Pancreas (tissue), 10 donors: ENCODE results near the gene ZW10. TPM values are rescaled to one million over a fixed set of nuclear protein-coding genes. Genes with fewer than 3 reads are reported as not detected.

Experiments used
- ATAC-seq, 4 donors: fragments of 200-7000 bp; cut with Tn5 transposase; one replicate each; pipeline versions ENCODE4 v1.8.0 to v1.9.1; 2020; ENCODE audit warnings: mild to moderate bottlenecking in 4 of 4, moderate library complexity in 4 of 4
- DNase-seq, 6 donors: peaks; one replicate each; pipeline ENCODE4 v3.0.0-alpha.2; 2020
- FAIRE-seq: peaks from 2 replicates; lab custom pipeline; 2012; peaks lifted over from hg19 to GRCh38; lab: Jason Lieb, UNC
- H3K27ac ChIP-seq, 4 donors: fragments of 200-600 bp; sonication (generic); 1 replicate in 3 of 4; 2 replicates in 1 of 4; pipeline versions ENCODE4 v1.5.0 to v1.8.0; 2020
- H3K27me3 ChIP-seq, 4 donors: fragments of 200-600 bp; one replicate each; pipeline ENCODE4 v1.8.0; 2021
- H3K36me3 ChIP-seq, 3 donors: fragments of 200-600 bp; sonication (generic) in 1 of 3; one replicate each; pipeline versions ENCODE4 v1.5.0 to v1.8.0; 2020 to 2021
- H3K4me1 ChIP-seq, 3 donors: fragments of 200-600 bp; one replicate each; pipeline ENCODE4 v1.8.0; 2021
- H3K4me3 ChIP-seq, 4 donors: fragments of 200-600 bp; sonication (generic) in 2 of 4; one replicate each; pipeline versions ENCODE4 v1.5.0 to v1.8.0; 2020 to 2021
- H3K9me3 ChIP-seq, 4 donors: fragments of 200-600 bp; one replicate each; pipeline ENCODE4 v1.8.0; 2021
- CTCF ChIP-seq, 4 donors: fragments of 200-600 bp; sonication (generic) in 3 of 4; IDR thresholded peaks; one replicate each; pipeline versions ENCODE4 v1.5.0 to v1.8.0; 2021; ENCODE audit warnings: antibody characterized with exemption in 4 of 4
- WGBS, 2 donors: extraction: QIAGEN DNeasy Blood & Tissue Kit; methylation state at CpG; one replicate each; pipeline ENCODE4 v1.1.7; 2013; 5-methylcytosine and 5-hydroxymethylcytosine counted together
- intact Hi-C, 3 donors: fragments of 100-400 bp; cut with DNase I; formaldehyde crosslinking; loops; one replicate each; pipeline versions ENCODE4 v1.11.1 to v1.14.2; 2022
- polyA plus RNA-seq, 2 donors: library from polyadenylated mRNA; stranded (reverse); fragments of 200-250 nt; gene quantifications; one replicate each; pipeline ENCODE4 v1.2.3, GENCODE V29; 2013
- total RNA-seq, 6 donors: library from RNA; stranded (reverse); fragmentation: NEBNext Ultra II Directional in 4 of 6; extraction: Animal tissue kit (Norgen Biotek cat#: 25700) in 4 of 6; gene quantifications; one replicate each; pipeline versions ENCODE4 v1.2.1 to v1.2.4, GENCODE V29; 2021 to 2023
- donor health status: healthy with polysubstance abuse.
- donor health status: DM: no; HTN: no; CAD: no; lungs with moderate emphysema.
- donor health status: DM: no; HTN: no; CAD: no.
- donor health status: control.
- donor health status: control.
- donor health status: Bipolar disorder and iron deficiency.
- donor health status: DM: yes; HTN: yes; CAD: no.
- donor health status: DM: no; HTN: no; CAD: no.
- donor health status: DM: no; HTN: no; CAD: no.
- donor health status: DM: yes; HTN: yes; CAD: no.

Gene ZW10
- 1 to 10 TPM; 6.5 to 8.2 (median 7.2) TPM for total RNA-seq
- 1 to 10 TPM; 2.8 to 5.7 TPM for polyA plus RNA-seq

GRCh38 chr11:113773416-113774173 is at the start of gene ZW10:
Gene ZW10 (minus strand): TSS chr11:113773692. CDS start chr11:113773666, 26 bp downstream.
- peak; percentile 93 to 98 (median 94) for ATAC-seq
- no peaks in the 10 kb centered on the region for H3K27me3 ChIP-seq
- peaks cover 5 to 12% (median 8%) of the 10 kb centered on the region in 3 donors for H3K4me1 ChIP-seq
- peak within 1 kb of the TSS; percentile 50 to 77 (median 62) for H3K4me3 ChIP-seq
- 0 to 1% methylated on average over 46 of the region's 46 CpGs for WGBS, 2 donors
- intact Hi-C loops, result no loop called here
- no peaks in the 10 kb centered on the region for H3K9me3 ChIP-seq
- FAIRE-seq, result no peak
- DNase-seq, result peak; percentile 95 to 100 (median 98)
- peak within 1 kb of the TSS in 3 of 4 donors; percentile 46 to 86 (median 81) for H3K27ac ChIP-seq
- TF ChIP-seq CTCF (IDR thresholded peaks at IDR 0.05), result peak; percentile 31 to 76 (median 64)
- H3K36me3 ChIP-seq, result no peaks in the 10 kb centered on the region

- 98 to 100% methylated on average over 3 of the region's 3 CpGs for WGBS, 2 donors
- DNase-seq, result no peak
- intact Hi-C loops, result no loop called here
- H3K9me3 ChIP-seq, result no peaks in the 10 kb centered on the region
- no peaks in the 10 kb centered on the region for H3K27me3 ChIP-seq
- FAIRE-seq, result no peak
- no peak overlapping the region for H3K4me3 ChIP-seq
- no peak for TF ChIP-seq CTCF (IDR thresholded peaks at IDR 0.05)
- ATAC-seq, result no peak
- H3K36me3 ChIP-seq, result peaks cover under 1 to 4% (median 4%) of the 10 kb centered on the region in 3 donors
- no peaks in the 10 kb centered on the region for H3K4me1 ChIP-seq
- H3K27ac ChIP-seq, result no peak overlapping the region
These were observed 44.9 kb upstream of the ZW10 start for GRCh38 chr11:113818426-113818825.

- DNase-seq, result no peak
- intact Hi-C loops, result no loop called here
These were observed 44.1 kb upstream of the ZW10 start for GRCh38 chr11:113817626-113818025.

GRCh38 chr11:113817162-113817561 is 43.7 kb upstream of the ZW10 start:
- no peak for ATAC-seq
- intact Hi-C loops, result no loop called here
- no peak for DNase-seq
- FAIRE-seq, result no peak
- H3K9me3 ChIP-seq, result no peaks in the 10 kb centered on the region
- H3K27ac ChIP-seq, result no peak overlapping the region
- TF ChIP-seq CTCF (IDR thresholded peaks at IDR 0.05), result no peak
- no peaks in the 10 kb centered on the region for H3K27me3 ChIP-seq
- no peaks in the 10 kb centered on the region for H3K4me1 ChIP-seq
- H3K4me3 ChIP-seq, result no peak overlapping the region
- WGBS, 2 donors, result 95 to 100% methylated on average over 1 of the region's 1 CpG
- peaks cover 0 to 4% (median 0%) of the 10 kb centered on the region in 3 donors for H3K36me3 ChIP-seq

More at GRCh38 chr11:113817626-113818025, 44.1 kb upstream of the ZW10 start:
- Histone ChIP-seq H3K36me3 (peaks cover 0 to 4% (median 0%) of the 10 kb centered on the region in 3 donors), H3K4me3 (no peak overlapping the region), H3K4me1 (no peaks in the 10 kb centered on the region), H3K9me3 (no peaks in the 10 kb centered on the region), H3K27ac (no peak overlapping the region), H3K27me3 (no peaks in the 10 kb centered on the region)
- no peak for FAIRE-seq
- ATAC-seq, result no peak
- 93 to 94% methylated on average over 6 of the region's 6 CpGs for WGBS, 2 donors
- no peak for TF ChIP-seq CTCF (IDR thresholded peaks at IDR 0.05)

GRCh38 chr11:113814181-113814580 is 40.7 kb upstream of the ZW10 start:
- TF ChIP-seq CTCF (IDR thresholded peaks at IDR 0.05), result no peak
- Histone ChIP-seq H3K4me1 (no peaks in the 10 kb centered on the region), H3K9me3 (no peaks in the 10 kb centered on the region), H3K4me3 (no peak overlapping the region), H3K27me3 (no peaks in the 10 kb centered on the region), H3K27ac (no peak overlapping the region), H3K36me3 (peaks cover 0 to 5% (median 0%) of the 10 kb centered on the region in 3 donors)
- no peak for FAIRE-seq
- DNase-seq, result no peak
- intact Hi-C loops, result no loop called here
- ATAC-seq, result no peak
